Measurements from ENCODE around the gene ZFAND3. TPM values are rescaled to one million over a fixed set of nuclear protein-coding genes. Genes with fewer than 3 reads are reported as not detected.

ZFAND3 gene
- total and polyA plus RNA-seq, 10 of the 15 experiments (the other 5 are each of a cell fraction or from before 2014, with no cell fraction given): 0.90 to 34.4 (median 16.3) TPM

DNA sequence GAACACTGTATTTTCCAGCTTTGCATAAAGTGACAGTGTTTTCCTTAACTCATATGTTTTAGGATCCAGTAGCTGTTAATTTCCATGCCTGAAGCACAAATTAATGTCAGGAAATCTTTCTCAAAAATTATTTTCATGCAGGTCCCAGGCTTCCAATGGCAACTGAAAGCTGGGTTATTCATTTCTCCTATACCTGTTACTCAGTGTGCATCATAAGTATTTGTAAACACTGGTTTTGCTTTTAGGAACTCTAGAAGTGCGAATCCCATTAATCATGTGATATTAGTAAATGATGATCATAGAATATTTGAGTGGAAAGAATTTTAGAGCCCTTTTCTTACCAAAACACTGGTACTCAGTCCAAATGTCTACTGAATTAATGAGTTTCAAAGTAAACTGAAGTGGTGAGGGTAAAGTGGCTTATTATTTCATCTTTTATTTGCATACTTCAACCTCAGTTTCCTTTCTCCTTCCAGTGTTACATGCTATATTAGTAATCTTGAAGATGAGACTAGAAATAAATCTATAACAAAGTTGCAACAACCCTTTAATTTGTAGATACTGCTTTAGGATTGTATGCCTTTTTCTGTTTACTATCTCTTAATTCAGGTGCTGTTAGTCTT is 124.0 kb downstream of the ZFAND3 start:
- BruUV-seq (replicated peaks): no TSS peak
- FAIRE-seq (no peak), DNase-seq (ENCODE audit: low read depth, low spot score) (no peak), ATAC-seq (peak; percentile 77)
- POLR2A ChIA-PET: no interaction called here
- intact Hi-C loops (cut with micrococcal nuclease; ENCODE audit: unreplicated experiment): loop anchor here (5.0 kb wide), 1 partner anchor 121 kb away; no protein-coding TSS in a partner anchor
- Histone ChIP-seq H3K4me1 (ENCODE audit: control insufficient read depth, insufficient read depth, low read length) (peaks cover 17% of the 10 kb centered on the region), H3K79me2 (ENCODE audit: control insufficient read depth, insufficient read depth, low read length) (peaks cover 32% of the 10 kb centered on the region), H2AFZ (ENCODE audit: control insufficient read depth, low read depth, low read length) (no peak overlapping the region), H3K27me3 (replicated peaks in 1 of 2; ENCODE audit: control insufficient read depth in 2 of 2, insufficient read depth in 2 of 2, low read length in 1 of 2) (no peaks in the 10 kb centered on the region), H3K9ac (ENCODE audit: control insufficient read depth, insufficient read depth, low read length) (no peak overlapping the region), H4K20me1 (ENCODE audit: control insufficient read depth, insufficient read depth) (no peaks in the 10 kb centered on the region), H3K36me3 (ENCODE audit: control insufficient read depth in 2 of 2, insufficient read depth in 2 of 2, low read length in 1 of 2) (no peaks in the 10 kb centered on the region; a peak in 2 of 4 replicates), H3K27ac (ENCODE audit: control insufficient read depth, insufficient read depth) (no peak overlapping the region; the same call in 1 of the 2 replicates), H3K9me3 (replicated peaks; ENCODE audit: control insufficient read depth, insufficient read depth, low read length) (no peaks in the 10 kb centered on the region; the same call in 1 of the 3 replicates), H3K4me2 (ENCODE audit: control insufficient read depth, insufficient read depth) (peak overlapping the region; percentile 66), H3K4me3 (peak overlapping the region; percentile 39; the same call in 1 of the 2 replicates)
- TF ChIP-seq ZNF24 (IDR thresholded peaks at IDR 0.05): peak; percentile 95
- TF ChIP-seq, protein P1, sequence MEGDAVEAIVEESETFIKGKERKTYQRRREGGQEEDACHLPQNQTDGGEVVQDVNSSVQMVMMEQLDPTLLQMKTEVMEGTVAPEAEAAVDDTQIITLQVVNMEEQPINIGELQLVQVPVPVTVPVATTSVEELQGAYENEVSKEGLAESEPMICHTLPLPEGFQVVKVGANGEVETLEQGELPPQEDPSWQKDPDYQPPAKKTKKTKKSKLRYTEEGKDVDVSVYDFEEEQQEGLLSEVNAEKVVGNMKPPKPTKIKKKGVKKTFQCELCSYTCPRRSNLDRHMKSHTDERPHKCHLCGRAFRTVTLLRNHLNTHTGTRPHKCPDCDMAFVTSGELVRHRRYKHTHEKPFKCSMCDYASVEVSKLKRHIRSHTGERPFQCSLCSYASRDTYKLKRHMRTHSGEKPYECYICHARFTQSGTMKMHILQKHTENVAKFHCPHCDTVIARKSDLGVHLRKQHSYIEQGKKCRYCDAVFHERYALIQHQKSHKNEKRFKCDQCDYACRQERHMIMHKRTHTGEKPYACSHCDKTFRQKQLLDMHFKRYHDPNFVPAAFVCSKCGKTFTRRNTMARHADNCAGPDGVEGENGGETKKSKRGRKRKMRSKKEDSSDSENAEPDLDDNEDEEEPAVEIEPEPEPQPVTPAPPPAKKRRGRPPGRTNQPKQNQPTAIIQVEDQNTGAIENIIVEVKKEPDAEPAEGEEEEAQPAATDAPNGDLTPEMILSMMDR (IDR thresholded peaks at IDR 0.05 in 2 of 3, conservative IDR thresholded peaks at IDR 0.05 in 1 of 3; ENCODE audit: control insufficient read depth in 2 of 3, extremely low read depth in 1 of 3, insufficient read depth in 1 of 3, low read depth in 3 of 3, low read length in 3 of 3): no peak
- TF ChIP-seq EP300 (IDR thresholded peaks at IDR 0.05; ENCODE audit: borderline replicate concordance in 1 of 2, control insufficient read depth in 1 of 2, low read depth in 2 of 2, low read length in 2 of 2): 0 out of 4 replicates have a peak, but pooled peaks of 1 of the 2 experiments have one; percentile 61
- TF ChIP-seq, protein P2, sequence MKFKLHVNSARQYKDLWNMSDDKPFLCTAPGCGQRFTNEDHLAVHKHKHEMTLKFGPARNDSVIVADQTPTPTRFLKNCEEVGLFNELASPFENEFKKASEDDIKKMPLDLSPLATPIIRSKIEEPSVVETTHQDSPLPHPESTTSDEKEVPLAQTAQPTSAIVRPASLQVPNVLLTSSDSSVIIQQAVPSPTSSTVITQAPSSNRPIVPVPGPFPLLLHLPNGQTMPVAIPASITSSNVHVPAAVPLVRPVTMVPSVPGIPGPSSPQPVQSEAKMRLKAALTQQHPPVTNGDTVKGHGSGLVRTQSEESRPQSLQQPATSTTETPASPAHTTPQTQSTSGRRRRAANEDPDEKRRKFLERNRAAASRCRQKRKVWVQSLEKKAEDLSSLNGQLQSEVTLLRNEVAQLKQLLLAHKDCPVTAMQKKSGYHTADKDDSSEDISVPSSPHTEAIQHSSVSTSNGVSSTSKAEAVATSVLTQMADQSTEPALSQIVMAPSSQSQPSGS (IDR thresholded peaks at IDR 0.05; ENCODE audit: low read length): peak; percentile 11; the same call in 1 of the 2 replicates
- TF ChIP-seq WRNIP1 (IDR thresholded peaks at IDR 0.05; ENCODE audit: borderline replicate concordance, low read depth, low read length): no peak
- peak; percentile 34; the same call in 1 of the 2 replicates for TF ChIP-seq MXI1 (IDR thresholded peaks at IDR 0.05; ENCODE audit: low read depth, low read length)
- peak; percentile 48 for TF ChIP-seq SKIL (IDR thresholded peaks at IDR 0.05; ENCODE audit: low read depth, poor library complexity, severe bottlenecking)
- peak; percentile 44; the same call in 1 of the 2 replicates for TF ChIP-seq NFIC (IDR thresholded peaks at IDR 0.05; ENCODE audit: low read depth, low read length)
- 0 out of 2 replicates have a peak, but pooled peaks have one; percentile 19 for TF ChIP-seq TBL1XR1 (IDR thresholded peaks at IDR 0.05; ENCODE audit: low read depth, low read length)
- peak; percentile 10 for TF ChIP-seq MEF2B (IDR thresholded peaks at IDR 0.05; ENCODE audit: partially characterized antibody, poor library complexity, severe bottlenecking)
- no peak for TF ChIP-seq NFXL1 (IDR thresholded peaks at IDR 0.05; ENCODE audit: borderline replicate concordance)
- TF ChIP-seq RUNX3 (IDR thresholded peaks at IDR 0.05; ENCODE audit: low read length): peak; percentile 48
- no peak for TF ChIP-seq EZH2 (IDR thresholded peaks at IDR 0.05; ENCODE audit: borderline replicate concordance, control insufficient read depth, low read depth, low read length)
- peak; percentile 68 for TF ChIP-seq MTA2 (IDR thresholded peaks at IDR 0.05; ENCODE audit: low read depth)
- peak; percentile 75; the same call in 1 of the 3 replicates for TF ChIP-seq POU2F2 (IDR thresholded peaks at IDR 0.05; ENCODE audit: borderline replicate concordance, low read depth, low read length)
- TF ChIP-seq JUNB (IDR thresholded peaks at IDR 0.05): peak; percentile 20; the same call in 1 of the 2 replicates
- no peak for TF ChIP-seq YY1 (IDR thresholded peaks at IDR 0.05; ENCODE audit: low read depth, low read length)
- SMC1A ChIA-PET (ENCODE audit: uncharacterized antibody, unreplicated experiment): interaction anchor here (0.9 to 4.4 kb wide), 7 partner anchors 8 to 125 kb away, joined by 3 to 30 read pairs (median 8); no protein-coding TSS in a partner anchor
- RAD21 ChIA-PET (ENCODE audit: unreplicated experiment): interaction anchor here (0.6 to 1.9 kb wide), 6 partner anchors 9 to 124 kb away, joined by 3 to 5 read pairs (median 4); no protein-coding TSS in a partner anchor
- WGBS (ENCODE audit: insufficient coverage, insufficient replicate concordance, low lambda C conversion rate, missing lambda C conversion rate): 100% methylated on average over 1 of the region's 1 CpG
- in situ Hi-C loops (cut with MboI): no loop called here
- CTCF ChIA-PET: interaction anchor here (1.0 to 1.1 kb wide), 3 partner anchors 11 to 236 kb away, joined by 3 to 5 read pairs (median 4); no protein-coding TSS in a partner anchor
